ENCODE data around the gene KCNMB3.

DNA sequence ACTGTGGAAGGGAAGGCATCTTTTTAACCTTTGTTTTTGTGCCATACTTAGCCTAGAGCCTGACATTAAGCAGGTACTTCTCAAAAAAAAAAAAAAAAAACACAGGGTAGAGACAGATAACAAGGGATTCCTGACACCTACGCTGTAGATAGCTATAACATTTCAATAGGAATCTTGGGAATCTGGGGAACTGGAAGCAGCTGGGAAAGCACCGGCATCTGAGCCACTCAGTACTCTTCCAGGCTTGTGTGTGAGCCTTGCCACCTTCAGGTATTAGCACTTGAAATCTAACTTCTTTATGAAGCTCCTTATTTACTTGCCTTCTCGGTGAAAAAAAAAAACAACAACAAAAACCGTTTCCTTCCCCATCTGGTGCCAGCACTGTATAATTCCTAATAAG lies 56.0 kb downstream of the KCNMB3 start:
- TF ChIP-seq POLR2A (IDR thresholded peaks at IDR 0.05; ENCODE audit: low read length): no peak
- no peak for TF ChIP-seq GATA1 (IDR thresholded peaks at IDR 0.05; ENCODE audit: low read depth, low read length)

All from erythroblast (primary cell).